H9 (cell line): Measurements from ENCODE around the gene SNPH. TPM values are rescaled to one million over a fixed set of nuclear protein-coding genes. Genes with fewer than 3 reads are reported as not detected.

ENCODE experiments used
- DNase-seq: peaks from one replicate; pipeline ENCODE4 v3.0.0-alpha.2; 2017
- H2AFZ ChIP-seq: one replicate; pipeline ENCODE4 v1.6.1; 2013; ENCODE audit warnings: mild to moderate bottlenecking, low read length, control low read depth, moderate library complexity
- H2AK5ac ChIP-seq: 2 replicates; pipeline ENCODE4 v1.6.1; 2013; ENCODE audit warnings: low read length, control low read depth, mixed read lengths; ENCODE audit not compliant: insufficient read length
- H2BK120ac ChIP-seq: one replicate; pipeline ENCODE4 v1.6.1; 2013; ENCODE audit warnings: low read depth, mild to moderate bottlenecking, low read length, control low read depth, inconsistent platforms; ENCODE audit not compliant: poor library complexity, severe bottlenecking
- H2BK12ac ChIP-seq: 2 replicates; pipeline ENCODE4 v1.6.1; 2013; ENCODE audit warnings: low read length, control low read depth, mixed read lengths, low read depth; ENCODE audit not compliant: insufficient read length
- H2BK15ac ChIP-seq: 2 replicates; pipeline ENCODE4 v1.6.1; 2013; ENCODE audit warnings: low read depth, low read length, control low read depth
- H2BK20ac ChIP-seq: one replicate; pipeline ENCODE4 v1.6.1; 2013; ENCODE audit warnings: low read depth, mild to moderate bottlenecking, low read length, control low read depth, inconsistent platforms; ENCODE audit not compliant: poor library complexity, severe bottlenecking
- H2BK5ac ChIP-seq: 2 replicates; pipeline ENCODE4 v1.6.1; 2013; ENCODE audit warnings: low read length, control low read depth, mixed read lengths; ENCODE audit not compliant: insufficient read length
- H3K14ac ChIP-seq: 2 replicates; pipeline ENCODE4 v1.6.1; 2013; ENCODE audit warnings: low read length, control low read depth; ENCODE audit not compliant: insufficient read depth
- H3K18ac ChIP-seq: 2 replicates; pipeline ENCODE4 v1.6.1; 2013; ENCODE audit warnings: low read depth, mild to moderate bottlenecking, mixed read lengths, low read length, control low read depth; ENCODE audit not compliant: insufficient read length
- H3K23ac ChIP-seq: 2 replicates; pipeline ENCODE4 v1.6.1; 2013; ENCODE audit warnings: low read length, control low read depth, mixed read lengths, low read depth; ENCODE audit not compliant: insufficient read length
- H3K23me2 ChIP-seq: 2 replicates; pipeline ENCODE4 v1.6.1; 2013; ENCODE audit warnings: low read depth, mild to moderate bottlenecking, mixed read lengths, low read length, control low read depth; ENCODE audit not compliant: insufficient read length, poor library complexity, severe bottlenecking
- H3K27ac ChIP-seq: 2 replicates; pipeline ENCODE4 v1.5.1; 2013; ENCODE audit warnings: low read length, control low read depth, mixed read lengths, low read depth; ENCODE audit not compliant: insufficient read length
- H3K27me3 ChIP-seq: 2 replicates; pipeline ENCODE4 v1.6.1; 2013; ENCODE audit warnings: low read length, control low read depth, inconsistent platforms; ENCODE audit not compliant: insufficient read depth
- H3K4ac ChIP-seq: 2 replicates; pipeline ENCODE4 v1.6.1; 2013; ENCODE audit warnings: low read depth, mild to moderate bottlenecking, control low read depth, inconsistent platforms, low read length, moderate library complexity
- H3K4me1 ChIP-seq: 2 replicates; pipeline ENCODE4 v1.6.1; 2013; ENCODE audit warnings: low read length, control low read depth, inconsistent platforms; ENCODE audit not compliant: insufficient read depth
- H3K4me2 ChIP-seq: 2 replicates; pipeline ENCODE4 v1.6.1; 2013; ENCODE audit warnings: low read length, control low read depth, mixed read lengths; ENCODE audit not compliant: insufficient read length, insufficient read depth
- H3K56ac ChIP-seq: 2 replicates; pipeline ENCODE4 v1.6.1; 2013; ENCODE audit warnings: low read depth, mild to moderate bottlenecking, mixed read lengths, low read length, control low read depth; ENCODE audit not compliant: insufficient read length
- H3K79me1 ChIP-seq: 2 replicates; pipeline ENCODE4 v1.6.1; 2013; ENCODE audit warnings: low read depth, mild to moderate bottlenecking, moderate library complexity, low read length, control low read depth, inconsistent platforms; ENCODE audit not compliant: insufficient read depth, poor library complexity, severe bottlenecking
- H3K79me2 ChIP-seq: 2 replicates; pipeline ENCODE4 v1.6.1; 2013; ENCODE audit warnings: low read length, control low read depth, inconsistent platforms; ENCODE audit not compliant: insufficient read depth
- H3K9ac ChIP-seq: 2 replicates; pipeline ENCODE4 v1.6.1; 2013; ENCODE audit warnings: low read length, control low read depth, mixed read lengths; ENCODE audit not compliant: insufficient read length; ENCODE audit errors: extremely low read depth
- H3K9me3 ChIP-seq: one replicate; pipeline ENCODE4 v1.6.1; 2013; ENCODE audit warnings: low read depth, low read length, inconsistent platforms; ENCODE audit not compliant: control insufficient read depth
- H3T11ph ChIP-seq: one replicate; pipeline ENCODE4 v1.6.1; 2013; ENCODE audit warnings: mild to moderate bottlenecking, low read length, control low read depth, inconsistent platforms
- H4K20me1 ChIP-seq: one replicate; pipeline ENCODE4 v1.6.1; 2013; ENCODE audit not compliant: control insufficient read depth, insufficient read length, insufficient read depth
- H4K5ac ChIP-seq: 2 replicates; pipeline ENCODE4 v1.6.1; 2013; ENCODE audit warnings: low read depth, mild to moderate bottlenecking, mixed read lengths, low read length, control low read depth; ENCODE audit not compliant: insufficient read length
- H4K8ac ChIP-seq: replicated peaks from 2 replicates; pipeline ENCODE4 v1.6.1; 2013; ENCODE audit warnings: low read length, control low read depth, mixed read lengths, low read depth; ENCODE audit not compliant: insufficient read length
- H4K91ac ChIP-seq: 2 replicates; pipeline ENCODE4 v1.6.1; 2013; ENCODE audit warnings: low read depth, mild to moderate bottlenecking, moderate library complexity, mixed read lengths, low read length, control low read depth; ENCODE audit not compliant: insufficient read length
- H3K27ac Mint-ChIP-seq, 3 experiments: 2 replicates in 2 of 3; 3 replicates in 1 of 3; pipeline ENCODE4 v1.8.0; 2020 to 2021; ENCODE audit warnings: mixed read lengths in 3 of 3, mild to moderate bottlenecking in 1 of 3, moderate library complexity in 1 of 3
- H3K27me3 Mint-ChIP-seq: 2 replicates; pipeline ENCODE4 v1.8.0; 2021; ENCODE audit warnings: low read depth, mild to moderate bottlenecking, moderate library complexity, mixed read lengths
- H3K36me3 Mint-ChIP-seq, 3 experiments: 2 replicates in 2 of 3; 3 replicates in 1 of 3; pipeline ENCODE4 v1.8.0; 2020 to 2021; ENCODE audit warnings: low read depth in 3 of 3, mixed read lengths in 3 of 3; ENCODE audit not compliant: insufficient read depth in 1 of 3
- H3K4me1 Mint-ChIP-seq, 2 experiments: 2 replicates each; pipeline ENCODE4 v1.8.0; 2020; ENCODE audit warnings: mixed read lengths in 2 of 2
- H3K4me3 Mint-ChIP-seq, 2 experiments: 2 replicates in 1 of 2; 3 replicates in 1 of 2; pipeline ENCODE4 v1.8.0; 2020 to 2021; ENCODE audit warnings: mild to moderate bottlenecking in 2 of 2, mixed read lengths in 2 of 2, moderate library complexity in 1 of 2
- H3K9me3 Mint-ChIP-seq, 2 experiments: 2 replicates in 1 of 2; 3 replicates in 1 of 2; pipeline ENCODE4 v1.8.0; 2020; ENCODE audit warnings: mild to moderate bottlenecking in 2 of 2, mixed read lengths in 2 of 2, moderate library complexity in 1 of 2
- CTCF ChIP-seq: fragments of 200-600 bp; sonication (generic); conservative IDR thresholded peaks from 3 replicates; pipeline ENCODE4 v1.8.0; 2021; ENCODE audit warnings: antibody characterized with exemption, mild to moderate bottlenecking
- total RNA-seq: library from RNA; stranded (reverse); gene quantifications from 2 replicates; pipeline ENCODE4 v1.2.1, GENCODE V29; 2021

Gene SNPH
- total RNA-seq, 1 experiment from 2014 or later = 1.8 TPM

DNA sequence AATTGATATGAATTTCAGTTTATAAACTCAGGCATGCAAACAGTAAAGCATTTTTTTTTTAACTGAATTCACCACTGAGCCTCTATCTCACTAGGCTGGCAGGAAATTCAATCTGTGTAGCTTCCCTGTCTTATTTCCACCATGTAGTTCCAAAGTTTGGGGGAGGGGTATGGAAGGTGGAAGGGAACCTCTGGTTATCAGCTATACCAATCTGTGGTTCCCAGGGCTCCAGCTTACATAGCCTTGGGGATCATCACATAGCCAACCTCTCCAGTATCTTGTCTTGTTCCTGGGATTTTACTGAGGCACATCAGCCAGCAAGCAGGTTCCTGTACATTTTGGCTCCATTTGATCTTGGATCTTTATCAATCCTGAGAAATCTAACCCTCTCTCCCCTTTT lies 24.6 kb upstream of the SNPH start:
- H3K9ac ChIP-seq = no peak overlapping the region
- H3K36me3 Mint-ChIP-seq = no peaks in the 10 kb centered on the region
- peaks cover 17% of the 10 kb centered on the region for H3K27me3 Mint-ChIP-seq
- no peak overlapping the region for H4K5ac ChIP-seq
- H2BK120ac ChIP-seq = no peak overlapping the region
- no peak overlapping the region for H3K4me3 Mint-ChIP-seq
- no peak overlapping the region for H3K4me2 ChIP-seq
- H3K79me2 ChIP-seq = no peaks in the 10 kb centered on the region
- no peak overlapping the region for H3K56ac ChIP-seq
- no peak for TF ChIP-seq CTCF
- H2BK12ac ChIP-seq = no peak overlapping the region
- no peak overlapping the region for H2BK15ac ChIP-seq
- H4K20me1 ChIP-seq = no peaks in the 10 kb centered on the region
- no peak overlapping the region for H3K27ac Mint-ChIP-seq
- no peaks in the 10 kb centered on the region for H3K23me2 ChIP-seq
- no peak for DNase-seq
- H3K4ac ChIP-seq = no peak overlapping the region
- no peaks in the 10 kb centered on the region for H3K27me3 ChIP-seq
- no peak overlapping the region for H3K18ac ChIP-seq
- H2BK20ac ChIP-seq = no peak overlapping the region
- no peak overlapping the region for H3T11ph ChIP-seq
- H2AK5ac ChIP-seq = no peak overlapping the region
- no peak overlapping the region for H2BK5ac ChIP-seq
- H4K8ac ChIP-seq = no peak overlapping the region
- no peaks in the 10 kb centered on the region for H3K9me3 Mint-ChIP-seq
- no peaks in the 10 kb centered on the region for H3K4me1 ChIP-seq
- H2AFZ ChIP-seq = no peak overlapping the region
- no peak overlapping the region for H3K14ac ChIP-seq
- peaks cover 0 to 5% of the 10 kb centered on the region in 2 experiments; a peak in 3 of 4 replicates for H3K4me1 Mint-ChIP-seq
- H3K9me3 ChIP-seq = no peaks in the 10 kb centered on the region
- H3K27ac ChIP-seq = no peak overlapping the region
- no peaks in the 10 kb centered on the region for H3K79me1 ChIP-seq
- H3K23ac ChIP-seq = no peak overlapping the region
- H4K91ac ChIP-seq = no peak overlapping the region
